NCI-H510A treated with DMSO at 0.1 percent for 48 hours (cell line): Measurements from ENCODE around the gene THOC1.
"Not testable (repeated sequence)": the region's sequence is repeated elsewhere in the genome, so short reads cannot be mapped to it uniquely, and the experiment has no call there.

Experiments
- DNase-seq: peaks from one replicate; lab custom pipeline; 2025; lab: John Stamatoyannopoulos, UW

The THOC1 gene, protein sequence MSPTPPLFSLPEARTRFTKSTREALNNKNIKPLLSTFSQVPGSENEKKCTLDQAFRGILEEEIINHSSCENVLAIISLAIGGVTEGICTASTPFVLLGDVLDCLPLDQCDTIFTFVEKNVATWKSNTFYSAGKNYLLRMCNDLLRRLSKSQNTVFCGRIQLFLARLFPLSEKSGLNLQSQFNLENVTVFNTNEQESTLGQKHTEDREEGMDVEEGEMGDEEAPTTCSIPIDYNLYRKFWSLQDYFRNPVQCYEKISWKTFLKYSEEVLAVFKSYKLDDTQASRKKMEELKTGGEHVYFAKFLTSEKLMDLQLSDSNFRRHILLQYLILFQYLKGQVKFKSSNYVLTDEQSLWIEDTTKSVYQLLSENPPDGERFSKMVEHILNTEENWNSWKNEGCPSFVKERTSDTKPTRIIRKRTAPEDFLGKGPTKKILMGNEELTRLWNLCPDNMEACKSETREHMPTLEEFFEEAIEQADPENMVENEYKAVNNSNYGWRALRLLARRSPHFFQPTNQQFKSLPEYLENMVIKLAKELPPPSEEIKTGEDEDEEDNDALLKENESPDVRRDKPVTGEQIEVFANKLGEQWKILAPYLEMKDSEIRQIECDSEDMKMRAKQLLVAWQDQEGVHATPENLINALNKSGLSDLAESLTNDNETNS

GRCh38 chr18:267688-268552, at the start of gene THOC1:
Gene THOC1 (minus strand): TSS chr18:268047. CDS start chr18:268019, 28 bp downstream.
- DNase-seq = peak; percentile 87

- peak; percentile 44 for DNase-seq
Observed at GRCh38 chr18:317618-318017, 49.8 kb upstream of the THOC1 start.

DNA sequence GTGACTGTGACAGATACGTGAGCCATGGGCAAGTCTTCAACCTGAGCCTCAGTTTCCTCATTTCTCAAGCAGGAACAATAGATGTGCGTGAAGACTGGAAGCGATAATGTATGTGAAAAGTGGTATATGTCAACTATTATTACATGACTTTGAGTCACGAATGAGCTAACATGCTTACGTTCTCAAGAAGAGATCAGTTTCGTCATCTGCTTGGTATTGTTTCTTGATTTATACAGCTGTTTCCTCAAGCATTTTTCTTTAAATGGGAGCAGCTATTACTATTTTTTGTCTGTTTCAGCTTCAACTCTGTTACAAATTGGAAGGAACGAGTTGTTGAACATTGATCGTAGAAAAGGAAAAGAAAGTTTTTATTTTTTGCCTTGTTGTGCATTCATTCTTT, 48.5 kb upstream of the THOC1 start:
- DNase-seq = no peak

DNA sequence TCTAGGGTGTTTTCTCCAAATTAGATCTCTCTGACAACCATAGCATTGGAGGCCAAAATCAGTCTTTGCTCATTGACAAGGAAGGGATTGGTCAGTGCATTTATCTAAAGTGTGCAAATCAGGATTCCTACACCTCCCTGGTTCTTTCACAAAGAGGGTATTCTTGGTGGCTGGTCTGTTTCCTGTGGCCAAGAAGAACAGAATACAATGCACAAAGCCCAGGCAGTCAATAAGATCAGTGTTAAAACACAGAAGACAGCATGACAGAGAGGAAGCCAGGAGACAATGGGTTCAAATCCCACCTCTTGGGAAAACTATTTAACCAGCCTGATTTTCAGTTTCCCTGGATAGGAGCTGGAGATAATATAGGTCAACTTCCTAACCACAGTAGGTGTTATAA, 46.1 kb upstream of the THOC1 start:
- DNase-seq = no peak

- no peak for DNase-seq
Observed at GRCh38 chr18:312415-312814, 44.6 kb upstream of the THOC1 start.

DNA sequence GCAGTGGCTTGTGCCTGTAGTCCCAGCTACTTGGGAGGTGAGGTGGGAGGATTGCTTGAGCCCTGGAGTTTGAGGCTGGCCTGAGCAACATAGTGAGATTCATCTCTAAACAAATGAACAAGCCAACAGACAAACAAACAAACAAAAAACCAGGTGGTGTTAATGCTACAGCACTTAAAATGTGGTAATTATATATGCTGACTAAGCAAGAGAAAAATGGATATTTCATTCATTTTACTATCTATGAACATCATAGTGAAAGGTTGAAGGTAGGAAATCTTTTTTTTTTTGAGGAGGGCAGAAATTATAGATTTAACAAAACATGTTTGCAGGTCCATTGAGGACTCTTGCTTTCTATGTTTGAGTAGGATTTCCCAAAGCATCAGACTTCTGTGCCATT, 42.2 kb upstream of the THOC1 start:
- DNase-seq = no peak

- not testable (repeated sequence) for DNase-seq
Observed at GRCh38 chr18:308086-308485, 40.2 kb upstream of the THOC1 start.

- no peak for DNase-seq
Observed at GRCh38 chr18:306608-307255, 38.9 kb upstream of the THOC1 start.

DNA sequence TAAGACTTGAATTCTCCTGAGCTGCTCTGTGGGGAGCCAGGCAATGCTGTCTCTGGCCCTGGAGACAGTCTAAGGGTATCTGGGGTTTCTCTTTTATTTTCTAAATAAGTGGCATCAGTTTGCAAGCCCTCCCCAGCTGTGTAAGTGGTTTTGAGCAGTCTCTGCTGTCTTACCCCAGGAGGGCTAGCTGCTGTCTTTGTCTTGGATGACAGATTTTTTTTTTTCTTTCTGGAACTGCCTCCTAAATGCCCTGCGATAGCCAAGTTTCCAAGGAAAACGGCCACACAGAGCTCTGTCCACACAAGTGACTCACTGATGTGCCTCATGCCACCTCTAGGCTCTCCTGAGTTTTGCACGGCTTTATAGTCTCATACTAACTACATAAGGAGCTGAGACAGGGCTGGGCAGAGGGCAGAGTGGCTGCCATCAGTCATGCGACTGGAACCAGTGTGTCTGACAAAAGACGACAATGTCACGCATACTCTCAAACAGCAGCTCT, 37.2 kb upstream of the THOC1 start:
- no peak for DNase-seq

GRCh38 chr18:303607-304006, 35.8 kb upstream of the THOC1 start:
- DNase-seq = no peak

- no peak for DNase-seq
Observed at GRCh38 chr18:303011-303410, 35.2 kb upstream of the THOC1 start.

DNA sequence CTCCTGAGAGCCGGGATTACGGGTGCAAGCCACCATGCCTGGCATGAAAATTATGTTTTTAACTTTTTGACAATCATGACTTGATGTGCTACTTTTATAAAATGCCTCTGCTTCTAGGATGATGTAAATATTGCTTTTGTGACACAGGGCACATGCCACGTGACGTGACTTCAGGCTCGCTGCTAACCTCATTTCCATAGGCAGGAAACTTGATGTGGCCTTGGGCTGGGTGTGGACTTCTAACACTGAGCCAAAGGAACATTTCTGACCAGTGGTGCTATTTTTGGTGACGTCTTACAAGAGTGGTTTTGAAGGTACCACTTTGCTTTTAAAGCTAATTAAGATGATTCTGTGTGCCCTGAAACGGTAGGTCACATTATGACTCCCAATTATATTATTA, 34.2 kb upstream of the THOC1 start:
- DNase-seq = no peak

GRCh38 chr18:297936-298335, 30.1 kb upstream of the THOC1 start:
- no peak for DNase-seq

DNA sequence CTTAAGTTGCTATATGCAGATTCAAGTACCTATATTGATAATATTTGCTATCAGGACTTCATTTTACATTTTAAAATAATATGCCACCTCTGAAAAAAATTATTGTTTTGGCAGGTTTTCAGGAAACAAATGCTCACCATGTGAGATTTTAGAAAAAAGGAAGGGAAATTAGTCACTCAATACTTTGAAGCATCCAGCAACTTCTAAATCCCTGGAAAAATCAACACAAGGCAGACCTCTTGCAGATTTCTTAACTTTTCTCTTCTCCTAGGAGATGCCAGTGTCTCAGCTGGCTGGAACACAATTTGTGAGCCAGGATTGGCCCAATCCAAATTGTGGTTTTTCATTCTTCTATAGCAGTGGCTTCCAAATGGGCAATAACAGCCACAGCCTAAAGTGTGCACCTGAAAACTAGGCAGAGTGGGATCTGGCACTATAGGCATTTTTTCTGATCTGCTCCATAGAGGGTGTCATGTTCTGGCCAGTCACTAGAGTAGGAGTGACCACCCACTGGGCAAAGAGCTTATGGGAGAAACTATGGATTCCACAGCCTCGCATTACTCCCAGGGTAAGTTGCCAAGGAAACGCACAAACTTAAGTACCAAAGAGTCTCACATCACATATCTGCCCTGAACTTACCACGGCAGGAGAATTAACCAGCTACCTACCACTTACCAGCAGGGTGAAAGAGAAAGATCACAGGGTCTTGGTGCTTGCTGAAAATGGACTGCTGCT, 28.1 kb upstream of the THOC1 start:
- DNase-seq = no peak

DNA sequence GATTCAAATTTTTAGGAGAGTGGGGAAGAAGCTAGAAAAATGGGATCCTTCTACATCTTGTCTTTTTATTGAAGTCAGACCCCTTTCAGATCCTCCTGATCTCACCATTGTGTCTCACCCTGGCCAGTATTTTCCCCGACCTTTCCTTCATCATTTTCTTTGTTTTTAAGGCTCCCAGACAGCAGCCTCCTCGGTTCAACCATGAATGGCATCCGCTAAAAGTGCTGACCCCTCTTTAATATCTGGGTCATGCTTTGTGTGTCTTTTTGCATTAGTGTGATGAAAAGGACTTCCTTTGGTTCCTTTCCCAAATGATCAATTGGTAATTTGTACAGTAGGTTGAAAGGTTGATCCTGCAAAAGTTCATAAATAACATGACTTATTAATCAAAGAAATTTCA, 26.7 kb upstream of the THOC1 start:
- DNase-seq = no peak

- DNase-seq = no peak
Observed at GRCh38 chr18:293536-293935, 25.7 kb upstream of the THOC1 start.

- no peak for DNase-seq
Observed at GRCh38 chr18:292271-292670, 24.4 kb upstream of the THOC1 start.

DNA sequence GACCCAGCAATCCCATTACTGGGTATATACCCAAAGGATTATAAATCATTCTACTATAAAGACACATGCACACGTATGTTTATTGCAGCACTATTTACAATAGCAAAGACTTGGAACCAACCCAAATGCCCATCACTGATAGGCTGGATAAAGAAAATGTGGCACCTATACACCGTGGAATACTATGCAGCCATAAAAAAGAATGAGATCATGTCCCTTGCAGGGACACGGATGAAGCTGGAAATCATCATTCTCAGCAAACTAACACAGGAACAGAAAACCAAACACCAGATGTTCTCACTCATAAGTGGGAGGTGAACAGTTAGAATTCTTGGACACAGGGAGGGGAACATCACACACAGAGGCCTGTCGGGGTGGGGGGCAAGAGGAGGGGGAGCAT, 22.1 kb upstream of the THOC1 start:
- DNase-seq = not testable (repeated sequence)

DNA sequence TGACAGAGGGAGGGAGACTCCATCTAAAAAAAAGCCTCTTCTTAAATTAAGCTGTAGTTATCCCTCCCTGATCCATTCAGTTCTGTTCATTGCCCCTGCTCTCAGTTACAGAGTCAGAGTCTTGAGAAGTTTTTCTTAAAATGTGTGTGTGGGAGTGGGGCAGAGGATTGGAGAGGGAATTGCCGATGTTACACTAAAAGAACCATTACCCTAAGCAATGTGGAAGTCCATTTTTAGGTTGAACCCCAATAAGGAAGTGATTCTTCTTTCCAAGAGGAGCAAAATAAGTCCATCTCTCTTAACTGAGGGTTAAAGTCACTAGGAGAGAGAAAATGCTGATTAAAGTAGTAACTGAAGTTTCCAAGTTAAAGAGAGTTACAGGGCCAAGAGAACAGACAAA, 21.2 kb upstream of the THOC1 start:
- no peak for DNase-seq

DNA sequence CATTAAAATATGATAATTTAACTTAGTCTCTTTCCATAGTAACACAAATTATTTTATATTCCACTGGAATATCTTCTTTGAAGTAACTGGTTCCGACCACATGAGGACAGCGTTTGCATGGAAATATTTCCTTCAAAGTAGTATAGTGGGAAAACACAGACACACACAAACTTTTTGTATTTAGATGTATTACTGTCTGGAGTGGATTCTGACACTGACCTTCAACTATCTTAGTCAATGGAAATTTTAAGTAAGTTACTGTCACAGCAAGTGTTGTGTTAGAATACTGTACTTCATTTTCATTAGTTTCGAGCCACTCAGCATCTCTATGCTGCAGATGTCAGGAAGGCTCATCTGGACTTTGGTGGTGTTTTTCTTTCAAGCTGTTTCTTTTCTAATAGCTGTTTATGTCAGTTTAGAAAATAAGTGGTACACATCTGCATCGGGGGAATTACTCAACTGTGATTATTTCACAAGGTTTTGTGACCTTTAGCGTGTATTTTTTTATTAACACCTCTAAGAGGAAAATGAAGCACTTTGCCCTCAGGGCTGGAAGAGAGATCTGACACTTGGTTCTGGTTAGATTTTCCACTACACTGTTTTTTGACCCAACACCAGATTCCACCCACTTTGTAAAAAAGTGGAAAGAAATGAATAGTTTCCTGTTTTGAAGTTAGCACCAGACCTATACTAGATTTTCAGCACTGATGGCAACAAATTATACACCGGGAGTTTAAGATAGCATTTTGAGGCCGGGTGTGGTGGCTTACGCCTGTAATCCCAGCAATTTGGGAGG, 18.9 kb upstream of the THOC1 start:
- DNase-seq = peak; percentile 26
